ENCODE results near the gene RASSF7.
"Not testable (repeated sequence)": the region's sequence is repeated elsewhere in the genome, so short reads cannot be mapped to it uniquely, and the experiment has no call there.

Gene RASSF7

DNA sequence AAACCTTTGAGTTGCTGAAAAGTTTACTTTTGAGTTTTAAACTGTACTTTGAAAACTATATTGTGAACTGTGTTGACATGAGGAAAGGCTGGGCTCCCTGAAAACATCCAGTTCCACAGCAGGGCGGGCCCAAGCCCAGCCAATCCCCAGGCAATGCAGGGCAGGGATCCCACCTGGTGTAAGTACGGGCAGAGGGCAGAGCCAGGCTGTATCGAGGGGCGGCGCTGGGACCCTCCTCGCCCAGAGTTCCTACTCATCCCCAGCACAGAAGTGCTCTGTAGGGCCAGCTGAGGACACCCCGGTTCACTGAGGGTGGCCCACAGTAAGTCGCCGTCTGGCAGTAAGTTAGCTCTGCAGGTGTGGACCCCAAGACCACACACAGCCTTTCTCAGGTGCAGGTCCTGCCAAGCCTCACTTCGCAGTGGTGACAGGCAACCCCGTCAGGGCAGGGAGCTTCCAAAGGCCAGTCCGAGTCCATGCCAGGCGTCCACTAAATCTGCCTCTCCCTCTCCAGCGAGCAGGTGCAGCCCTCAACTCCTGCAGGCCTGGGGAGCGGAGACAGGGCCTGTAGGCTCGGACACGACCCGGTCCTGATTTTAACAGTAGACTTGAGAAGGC lies 6.3 kb downstream of the RASSF7 start:
- no peak for DNase-seq (ENCODE audit: low read depth in 3 of 3)

DNA sequence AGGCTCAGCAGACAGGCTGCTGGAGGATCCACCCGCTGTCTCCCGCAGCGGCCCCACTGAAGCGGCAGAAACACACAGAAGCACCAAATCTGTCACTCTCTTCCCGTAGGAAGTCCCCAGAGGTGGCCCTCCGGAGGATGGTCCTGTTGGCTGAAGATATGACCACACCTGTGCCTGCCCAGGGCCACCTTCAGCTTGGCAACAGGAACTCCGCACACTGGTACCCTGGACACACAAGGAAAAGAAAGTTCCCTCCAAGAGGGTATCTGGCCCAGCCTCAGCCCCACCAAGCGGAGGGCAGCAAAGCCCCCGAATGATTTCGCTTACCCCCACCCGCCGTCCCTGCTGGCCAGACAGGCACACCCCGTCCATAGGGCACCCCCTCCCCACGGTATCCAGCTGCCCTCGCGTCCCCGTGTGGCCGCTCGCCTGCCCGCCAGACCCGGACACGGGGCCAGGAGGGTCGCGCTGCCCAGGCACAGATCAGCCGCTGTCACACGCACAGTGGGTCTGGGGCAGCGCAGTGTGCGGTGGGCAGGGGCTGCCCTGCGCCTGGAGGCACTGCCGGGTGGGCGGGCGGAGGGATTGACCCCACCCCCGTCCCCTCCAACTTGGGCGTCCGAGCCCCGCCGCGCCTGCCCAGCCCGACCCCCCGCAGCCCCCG lies 7.0 kb downstream of the RASSF7 start:
- DNase-seq (ENCODE audit: low read depth in 3 of 3), result no peak

DNA sequence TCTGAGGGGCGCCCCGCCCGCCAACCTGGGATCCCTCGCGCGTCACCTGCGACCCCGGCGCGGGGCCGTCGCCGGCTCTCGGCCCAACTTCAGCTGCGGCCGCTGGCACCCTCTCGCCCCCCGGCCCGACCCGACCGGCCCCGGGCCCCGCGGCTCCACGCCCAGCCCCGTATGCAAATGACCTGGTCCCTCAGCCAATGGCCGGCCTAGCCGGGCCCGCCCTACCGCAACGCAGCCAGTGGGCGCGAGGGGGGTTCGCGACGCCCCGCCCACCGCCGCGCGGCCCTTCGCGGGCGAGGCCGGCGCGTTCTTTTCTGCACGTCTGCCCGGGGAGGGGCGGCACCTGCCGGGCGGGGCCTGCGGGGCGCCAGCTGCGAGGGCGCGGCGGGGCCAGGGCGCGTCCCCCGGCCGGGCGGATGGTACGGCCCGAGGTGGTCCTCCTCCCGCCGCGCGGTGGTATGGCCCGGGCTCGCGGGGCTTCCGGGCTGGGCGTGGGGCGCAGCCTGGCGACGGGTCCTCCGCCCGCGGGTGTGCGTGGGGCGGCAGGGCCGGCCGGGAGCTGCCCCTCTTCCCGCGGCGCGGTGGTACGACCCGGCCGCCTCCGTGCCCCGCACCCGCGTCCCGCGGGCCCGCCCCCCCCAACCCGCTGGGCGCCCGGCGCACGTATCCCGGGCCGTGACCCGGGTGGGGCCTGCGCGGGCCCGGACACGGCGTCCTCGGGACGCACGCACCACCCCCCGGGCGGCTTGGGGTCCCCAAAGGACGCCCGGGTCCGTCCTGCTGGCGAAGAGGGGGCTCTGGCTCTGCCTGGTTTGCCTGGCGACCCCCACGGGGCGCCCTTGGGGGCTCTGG lies 7.8 kb downstream of the RASSF7 start:
- DNase-seq (ENCODE audit: low read depth in 3 of 3), result peak; percentile 89 to 94 (median 94)

DNA sequence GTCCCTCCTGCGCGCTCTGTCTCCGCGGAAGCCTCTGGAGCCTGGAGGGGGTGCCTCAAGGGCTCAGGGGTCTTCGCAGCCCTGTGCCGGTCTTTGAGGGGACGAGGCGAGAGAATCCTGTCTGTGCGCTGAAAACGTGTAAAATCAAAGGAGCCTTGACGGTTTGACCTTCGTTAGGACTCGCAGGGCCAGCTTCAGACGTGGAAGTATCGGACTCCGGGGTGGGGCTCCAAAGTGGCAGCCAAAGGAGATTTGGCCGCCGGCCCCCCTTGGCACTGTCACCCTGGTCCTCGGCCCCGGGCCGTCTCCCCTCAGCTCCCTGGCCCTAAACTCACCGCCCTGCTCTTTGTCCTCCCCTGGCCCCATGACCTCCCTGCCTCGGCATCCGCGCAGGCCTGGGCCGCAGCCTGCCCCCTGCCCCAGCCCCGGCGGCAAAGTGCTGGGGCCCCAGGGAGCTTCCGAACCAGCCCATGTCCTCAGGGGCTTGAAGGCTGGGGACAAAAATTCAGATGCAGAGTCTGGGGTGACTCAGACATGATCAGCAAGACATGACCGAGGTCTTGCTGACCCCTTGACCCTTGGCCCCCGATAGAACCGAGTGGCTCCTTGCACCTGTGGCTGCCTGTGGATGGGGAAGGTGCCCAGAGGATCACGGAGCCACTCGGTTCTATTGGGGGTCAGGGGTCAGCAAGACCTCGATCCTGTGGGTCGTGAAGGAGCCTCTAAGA lies 8.6 kb downstream of the RASSF7 start:
- no peak for DNase-seq (ENCODE audit: low read depth in 3 of 3)

DNA sequence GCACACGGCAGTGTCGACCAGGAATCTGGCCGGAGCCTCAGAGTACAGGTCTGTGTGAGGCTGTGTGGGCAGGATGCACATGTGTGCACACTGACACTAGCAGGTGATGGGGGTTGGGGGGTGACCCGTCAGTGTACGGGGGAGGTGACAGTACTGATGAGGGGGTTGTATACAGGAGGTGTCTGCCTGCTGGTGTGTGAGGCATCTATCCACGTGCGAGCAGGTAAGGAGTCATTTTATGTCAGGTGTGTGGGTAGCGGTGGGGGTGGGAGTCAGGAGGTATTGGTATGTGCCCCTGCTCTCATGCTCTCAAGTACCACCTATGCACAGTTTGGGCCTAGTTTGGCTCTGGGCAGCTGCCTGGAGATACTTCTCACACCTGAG lies 11.0 kb downstream of the RASSF7 start:
- no peak for DNase-seq (ENCODE audit: low read depth in 3 of 3)

DNA sequence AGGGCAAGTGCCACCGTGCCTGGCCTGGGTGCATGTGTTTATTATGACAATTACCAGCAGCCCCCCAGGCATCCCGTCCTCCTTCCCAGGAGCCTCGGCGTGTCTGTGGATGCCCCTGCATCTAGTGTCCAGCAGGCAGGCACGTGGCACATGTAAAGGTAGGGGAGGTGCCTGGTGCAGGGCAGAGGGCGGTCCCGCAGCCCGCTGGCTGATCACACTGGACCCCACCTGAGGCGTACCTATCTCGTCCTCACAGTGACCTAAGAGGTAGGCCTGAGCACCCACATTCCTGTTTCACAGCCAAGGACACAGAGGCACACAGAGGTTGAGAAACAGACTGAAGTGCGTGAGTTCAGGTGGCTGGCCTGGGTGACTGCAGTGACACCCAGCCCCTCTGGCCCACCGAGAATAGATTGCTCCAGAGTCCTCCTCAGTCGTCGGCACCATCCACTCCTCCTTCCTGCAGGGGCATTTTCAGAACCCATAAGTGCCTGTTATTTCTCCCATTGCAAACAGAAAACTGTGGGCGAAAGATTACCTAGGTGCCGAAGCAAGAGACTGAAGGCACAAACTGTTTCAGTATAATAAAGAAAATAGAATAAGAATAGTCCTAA lies 12.5 kb downstream of the RASSF7 start:
- DNase-seq (ENCODE audit: low read depth in 3 of 3), result no peak

DNA sequence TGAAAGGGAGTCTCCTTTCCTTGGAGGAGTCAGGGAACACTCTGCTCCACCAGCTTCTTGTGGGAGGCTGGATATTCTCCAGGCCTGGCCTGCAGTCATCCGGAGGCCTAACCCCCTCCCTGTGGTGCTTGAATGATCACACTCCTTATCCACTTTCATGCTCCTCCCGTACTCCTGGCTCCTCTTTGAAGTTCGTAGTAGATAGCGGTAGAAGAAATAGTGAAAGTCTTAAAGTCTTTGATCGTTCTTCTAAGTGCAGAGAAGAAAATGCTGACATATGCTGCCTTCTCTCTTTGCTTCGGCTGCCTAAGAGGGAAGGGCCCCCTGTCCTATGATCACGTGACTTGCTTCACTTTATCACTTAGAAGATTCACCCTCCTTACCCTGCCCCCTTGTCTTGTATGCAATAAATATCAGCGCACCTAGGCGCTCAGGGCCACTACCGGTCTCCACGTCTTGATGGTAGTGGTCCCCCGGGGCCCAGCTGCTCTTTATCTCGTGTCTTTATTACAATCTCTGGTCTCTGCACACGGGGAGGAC lies 13.3 kb downstream of the RASSF7 start:
- not testable (repeated sequence) for DNase-seq (ENCODE audit: low read depth in 3 of 3)

DNA sequence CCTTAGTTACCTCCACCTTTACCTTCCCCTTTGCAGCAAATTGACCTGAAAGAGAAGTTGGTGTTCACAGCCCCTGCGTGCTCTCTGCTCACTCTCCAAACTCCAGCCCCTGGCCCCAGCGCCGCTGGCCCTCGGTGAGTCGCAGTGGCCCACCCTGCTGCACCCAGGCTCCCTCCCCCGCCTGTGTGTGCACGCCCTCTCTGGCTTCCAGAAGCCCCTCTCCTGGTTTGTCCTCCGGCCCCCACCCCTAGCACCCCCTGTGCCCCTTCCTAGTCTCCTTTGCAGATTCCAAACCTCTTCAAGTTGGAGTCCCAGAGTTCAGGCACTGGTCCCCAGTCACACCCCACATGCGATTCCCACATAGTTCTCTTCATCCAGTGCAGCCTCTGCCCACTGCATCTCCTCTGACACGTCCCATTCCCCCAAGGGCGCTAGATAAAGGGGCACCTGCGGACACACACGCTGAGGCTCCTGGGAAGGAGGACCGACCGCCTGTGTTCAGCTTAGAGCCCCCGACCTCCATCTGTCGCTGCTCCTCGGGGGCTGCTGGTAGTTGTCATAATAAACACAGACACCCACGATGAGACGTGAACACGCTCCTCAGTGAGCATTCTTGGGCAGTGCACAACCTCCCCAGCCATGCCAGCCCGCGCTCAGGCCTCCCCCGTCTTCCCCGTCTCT lies 14.0 kb downstream of the RASSF7 start:
- DNase-seq (ENCODE audit: low read depth in 3 of 3), result no peak

DNA sequence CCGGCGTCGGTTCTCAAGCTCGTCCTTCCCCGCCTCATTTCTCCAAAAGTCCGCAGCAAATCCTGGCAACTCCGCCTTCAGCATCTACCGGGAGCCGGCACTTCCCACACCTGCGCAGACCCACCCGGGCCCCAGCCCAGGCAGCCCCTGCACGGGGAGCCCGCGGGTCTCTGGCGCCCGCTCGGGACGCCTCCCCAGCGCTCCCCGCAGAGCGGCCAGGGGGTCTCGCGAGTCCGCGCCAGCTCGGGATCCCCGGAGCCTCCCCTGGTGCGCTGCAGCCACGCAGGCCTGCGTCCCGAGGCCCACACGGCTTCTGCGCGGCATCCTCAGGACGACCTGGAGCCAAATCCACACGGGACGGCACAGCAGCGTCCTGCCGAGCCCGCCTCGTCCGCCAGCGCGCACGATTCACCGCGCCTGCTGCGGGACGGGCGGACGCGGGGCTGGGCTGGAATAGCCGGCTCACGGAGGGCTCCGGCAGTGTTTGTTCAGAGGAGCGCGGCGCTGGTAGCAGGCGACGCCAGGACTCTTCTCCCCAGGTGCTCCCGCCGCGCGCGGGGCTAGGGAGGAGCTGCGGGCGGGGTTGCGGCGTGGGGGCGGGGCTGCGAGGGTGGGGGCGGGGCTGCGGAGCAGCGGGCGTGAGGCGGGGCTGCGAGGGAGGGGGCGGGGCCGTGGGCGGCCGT lies 14.7 kb downstream of the RASSF7 start:
- DNase-seq (ENCODE audit: low read depth in 3 of 3), result no peak

DNA sequence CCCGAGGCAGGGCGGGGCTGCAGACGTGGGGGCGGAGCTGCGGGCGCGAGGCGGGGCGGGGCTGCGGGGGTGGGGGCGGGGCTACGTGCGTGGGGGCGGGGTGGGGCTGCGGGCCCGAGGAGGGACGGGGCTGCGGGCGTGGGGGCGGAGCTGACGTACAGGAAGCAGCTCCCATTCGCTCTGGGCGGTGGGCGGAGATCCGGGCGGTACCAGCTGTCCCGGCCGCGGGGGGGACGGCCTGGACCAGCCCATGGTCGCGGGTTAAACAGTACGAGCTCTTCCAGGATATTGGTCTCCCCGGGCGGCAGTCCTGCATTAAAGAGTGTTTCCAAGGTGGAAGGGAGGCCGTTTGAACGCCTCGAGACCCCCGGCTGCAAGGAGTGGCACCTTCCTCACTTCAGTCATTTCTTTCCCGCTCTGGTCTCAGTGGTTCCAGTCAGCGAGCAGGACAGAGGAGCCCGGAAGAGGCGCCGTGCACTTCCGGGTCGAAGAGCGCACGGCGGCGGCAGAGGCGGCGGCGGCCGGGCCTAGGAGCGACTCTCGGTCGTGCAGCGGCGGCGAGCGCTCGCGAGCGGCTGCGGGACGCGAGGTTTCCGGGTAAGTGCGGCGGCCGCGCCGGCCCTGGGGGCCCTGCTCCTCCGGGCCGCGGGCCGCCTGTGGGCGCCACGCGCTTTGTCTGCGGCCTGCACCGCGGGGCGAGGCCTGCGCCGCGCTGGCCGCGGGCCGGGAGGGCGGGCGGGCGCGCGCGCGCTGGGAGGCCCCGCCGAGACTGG lies 15.4 kb downstream of the RASSF7 start, which contains the start of gene PHRF1:
Gene PHRF1 (plus strand): TSS at position 475 of the 773 bp plus-strand sequence. CDS start 5,043 bp downstream, outside the sequence.
- peak; percentile 89 to 94 (median 91) for DNase-seq (ENCODE audit: low read depth in 3 of 3)

DNA sequence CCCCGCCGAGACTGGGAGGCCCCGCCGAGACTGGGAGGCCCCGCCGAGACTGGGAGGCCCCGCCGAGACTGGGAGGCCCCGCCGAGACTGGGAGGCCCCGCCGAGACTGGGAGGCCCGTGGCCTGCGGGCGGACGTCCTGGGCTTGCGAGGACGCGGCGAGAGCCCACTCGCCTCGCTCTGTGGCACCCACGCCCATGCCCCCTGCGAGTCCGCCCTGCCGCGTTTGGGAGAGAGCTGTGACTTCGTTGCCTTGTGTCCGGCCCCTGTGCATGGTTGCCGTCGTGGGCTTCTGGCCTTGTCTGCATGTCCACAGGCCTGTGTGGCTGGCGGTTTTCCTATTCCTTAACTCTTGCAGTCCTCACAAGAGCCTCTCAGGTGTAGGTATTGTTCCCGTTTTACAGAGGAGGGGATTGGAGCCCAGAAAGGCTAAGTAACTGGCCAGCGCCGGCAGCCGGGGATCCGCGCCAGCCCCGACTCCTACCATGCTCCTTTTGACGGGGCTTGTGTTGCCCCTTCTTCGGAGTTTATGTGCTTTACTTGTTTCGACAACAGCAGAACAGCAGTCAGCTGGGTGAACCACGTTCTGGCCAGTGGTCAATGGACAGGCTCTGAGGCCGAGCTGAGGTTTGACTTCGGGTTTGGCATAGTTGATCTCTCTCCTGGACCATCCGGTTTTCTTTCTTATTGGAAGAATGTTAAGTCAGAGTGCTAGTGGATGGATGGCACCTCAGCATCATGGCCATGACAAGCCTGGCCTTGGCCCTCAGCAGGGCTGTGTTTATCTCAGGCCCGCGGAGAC lies 16.2 kb downstream of the RASSF7 start:
- DNase-seq (ENCODE audit: low read depth in 3 of 3), result no peak

DNA sequence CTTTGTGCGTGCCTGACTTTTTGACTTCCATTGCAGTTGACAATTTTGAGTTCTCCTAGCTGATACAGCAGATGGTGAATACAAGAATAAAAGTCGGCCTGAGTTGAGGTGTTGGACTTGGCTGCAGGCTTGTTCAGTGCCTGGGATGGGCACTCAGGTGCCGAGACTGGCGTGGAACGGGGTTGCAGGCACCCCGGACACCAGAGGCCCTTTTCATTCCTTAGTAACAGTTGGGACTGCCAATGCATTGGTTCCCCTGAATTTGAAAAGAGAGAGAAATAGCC lies 16.8 kb downstream of the RASSF7 start:
- no peak for DNase-seq (ENCODE audit: low read depth in 3 of 3)

DNA sequence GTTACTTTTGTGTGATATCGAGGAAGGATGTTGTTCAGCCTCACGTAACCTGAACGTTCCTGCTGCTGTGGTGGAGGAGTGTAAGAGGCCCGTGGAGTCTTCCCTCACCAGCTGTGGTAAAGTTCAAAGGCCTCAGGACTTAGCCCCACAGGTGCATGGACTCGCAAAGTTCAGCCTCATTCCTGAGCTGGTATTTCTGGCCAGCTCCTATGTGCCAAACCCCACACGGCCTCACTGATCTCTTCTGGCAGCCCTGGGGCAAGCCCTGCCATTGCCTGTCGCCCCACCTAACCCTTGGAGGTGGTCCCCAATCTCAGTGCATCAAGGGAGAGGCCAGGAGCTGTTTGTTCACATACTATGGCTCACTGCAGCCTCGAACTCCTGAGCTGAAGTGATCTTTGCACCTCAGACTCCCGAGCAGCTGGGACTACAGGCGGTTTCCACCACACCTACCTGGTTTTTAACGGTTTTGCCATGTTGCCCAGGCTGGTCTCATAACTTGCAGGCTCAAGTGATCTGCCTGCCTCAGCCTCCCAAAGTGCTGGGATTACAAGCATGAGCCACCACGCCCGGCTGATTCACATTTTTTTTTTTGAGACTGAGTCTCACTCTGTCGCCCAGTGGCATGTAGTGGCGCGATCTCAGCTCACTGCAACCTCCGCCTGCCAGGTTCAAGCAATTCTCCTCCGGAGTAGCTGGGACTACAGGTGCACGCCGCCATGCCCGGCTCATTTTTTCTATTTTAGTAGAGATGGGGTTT lies 17.7 kb downstream of the RASSF7 start:
- no peak for DNase-seq (ENCODE audit: low read depth in 3 of 3)

DNA sequence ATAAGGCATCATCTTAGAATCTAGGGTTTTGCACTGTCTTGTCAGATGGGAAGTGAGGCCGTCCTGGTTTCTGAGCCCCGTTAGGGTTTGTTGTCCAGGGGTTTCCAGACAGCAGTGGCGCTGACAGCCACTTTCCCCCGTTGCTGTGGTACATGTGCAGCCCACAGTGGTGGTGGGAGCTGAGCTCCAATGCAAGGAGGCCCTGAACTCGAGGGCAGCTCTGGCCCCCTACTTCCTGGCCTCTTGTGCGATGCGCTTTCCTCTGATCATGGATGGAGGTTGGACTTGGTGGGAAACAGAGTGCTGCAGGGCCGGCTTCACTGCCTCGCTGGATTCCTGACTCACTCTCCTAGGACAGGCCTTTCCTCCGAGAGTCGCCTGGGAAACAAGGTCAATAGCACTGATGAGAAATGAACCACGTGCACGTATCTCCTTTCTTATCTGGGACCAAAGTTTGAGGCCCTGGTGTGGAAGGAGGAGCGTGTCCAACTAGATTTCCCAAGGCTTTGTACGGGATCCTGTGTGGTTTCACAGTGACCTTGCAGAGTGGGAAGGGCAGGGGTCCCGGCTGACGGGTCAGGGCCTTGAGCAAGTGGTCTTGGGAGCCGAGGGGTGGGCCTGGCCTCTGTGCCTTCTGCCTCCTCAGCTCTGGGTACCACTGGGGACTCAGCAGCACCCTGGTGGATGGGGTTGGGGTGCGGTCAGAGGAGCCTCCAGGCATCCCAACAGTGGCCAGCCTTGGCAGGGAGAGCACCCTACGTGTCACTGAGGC lies 19.2 kb downstream of the RASSF7 start:
- DNase-seq (ENCODE audit: low read depth in 3 of 3), result no peak

DNA sequence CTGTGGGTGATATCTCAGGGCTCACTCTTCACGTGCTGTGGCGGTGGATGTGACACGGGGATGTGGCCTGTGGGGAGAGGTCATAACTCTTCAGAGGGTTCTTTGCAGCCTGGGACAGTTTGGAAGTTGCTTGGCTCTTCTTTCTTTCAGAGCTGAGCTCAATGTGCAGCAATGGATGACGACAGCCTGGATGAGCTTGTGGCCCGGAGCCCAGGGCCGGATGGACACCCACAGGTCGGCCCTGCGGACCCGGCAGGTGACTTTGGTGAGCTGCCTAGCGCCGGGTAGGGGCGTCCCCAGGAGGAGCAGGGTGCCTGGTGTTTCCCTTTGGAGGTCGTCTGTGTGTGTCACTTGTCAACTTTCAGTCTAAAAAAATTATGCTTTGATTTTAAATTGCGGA lies 20.6 kb downstream of the RASSF7 start:
- no peak for DNase-seq (ENCODE audit: low read depth in 3 of 3)

DNA sequence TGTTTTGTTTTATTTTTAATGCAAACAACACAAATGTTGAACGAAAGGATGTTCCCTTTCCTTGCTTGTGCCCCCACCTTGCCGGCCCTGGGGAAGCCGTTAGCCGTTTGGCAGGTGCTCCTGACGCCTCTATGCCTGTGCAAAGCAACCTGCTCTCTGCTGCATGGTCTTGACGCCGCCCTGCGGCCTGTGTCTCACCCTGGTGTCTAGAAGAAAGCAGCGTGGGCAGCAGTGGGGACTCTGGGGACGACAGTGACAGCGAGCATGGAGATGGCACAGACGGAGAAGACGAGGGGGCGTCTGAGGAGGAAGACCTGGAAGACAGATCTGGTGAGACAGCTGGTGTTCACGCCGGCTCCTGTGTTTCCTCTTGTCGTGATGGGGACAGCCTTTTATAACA lies 21.0 kb downstream of the RASSF7 start:
- DNase-seq (ENCODE audit: low read depth in 3 of 3), result no peak

DNA sequence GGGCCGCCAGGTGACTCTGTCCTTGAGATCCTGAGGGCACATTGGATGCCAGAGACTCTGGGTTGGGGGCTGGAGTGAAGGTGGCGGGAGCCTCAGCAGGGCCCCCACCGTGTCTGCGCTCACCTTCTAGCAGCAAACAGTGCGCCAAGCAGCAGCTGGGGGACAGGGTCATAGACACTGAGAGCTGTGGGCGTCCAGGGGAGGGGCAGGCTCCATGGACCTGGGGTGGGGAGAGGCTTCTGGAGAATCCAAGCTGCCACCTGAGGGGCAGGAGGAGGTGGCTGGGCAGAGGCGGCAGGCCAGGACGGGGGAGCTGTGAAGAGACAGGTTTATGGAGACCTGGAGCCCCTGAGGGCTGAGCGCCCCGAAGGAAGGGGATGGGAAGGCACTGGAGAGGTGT lies 23.5 kb downstream of the RASSF7 start:
- no peak for DNase-seq (ENCODE audit: low read depth in 3 of 3)
